ENCODE data around the gene FNDC8. TPM values are rescaled to one million over a fixed set of nuclear protein-coding genes. Genes with fewer than 3 reads are reported as not detected.

Gene FNDC8
- total and polyA plus RNA-seq, 9 of the 15 experiments (the other 6 are each of a cell fraction or from before 2014, with no cell fraction given) = 0.04 TPM; not detected in 8

- TF ChIP-seq REST (IDR thresholded peaks at IDR 0.05; ENCODE audit: borderline replicate concordance) = peak; percentile 19; the same call in 1 of the 2 replicates
- TF ChIP-seq REST (CRISPR knock-in tag; IDR thresholded peaks at IDR 0.05; ENCODE audit: low read depth) = no peak
- TF ChIP-seq MED1 (CRISPR knock-in tag; IDR thresholded peaks at IDR 0.05; ENCODE audit: borderline replicate concordance) = no peak
- TF ChIP-seq MAFF (IDR thresholded peaks at IDR 0.05; ENCODE audit: low read length) = no peak
- no peak for TF ChIP-seq ZBTB17 (CRISPR knock-in tag; IDR thresholded peaks at IDR 0.05)
- peak; percentile 96 for TF ChIP-seq MXI1 (IDR thresholded peaks at IDR 0.05; ENCODE audit: low read depth, low read length)
- no peak for TF ChIP-seq ZNF354B (CRISPR knock-in tag; IDR thresholded peaks at IDR 0.05)
- peak; percentile 72 for TF ChIP-seq USF2 (CRISPR knock-in tag; IDR thresholded peaks at IDR 0.05)
- peak; percentile 16; the same call in 1 of the 2 replicates for TF ChIP-seq THAP7 (CRISPR knock-in tag; IDR thresholded peaks at IDR 0.05)
- no peak for TF ChIP-seq RFX7 (CRISPR knock-in tag; IDR thresholded peaks at IDR 0.05)
- peak; percentile 72; the same call in 1 of the 2 replicates for TF ChIP-seq SAFB (IDR thresholded peaks at IDR 0.05; ENCODE audit: borderline replicate concordance, low read depth, low read length)
- peak; percentile 57 for TF ChIP-seq C11orf30 (IDR thresholded peaks at IDR 0.05; ENCODE audit: low read depth)
- TF ChIP-seq ESRRA (IDR thresholded peaks at IDR 0.05; ENCODE audit: borderline replicate concordance, low read depth) = peak; percentile 42
- peak in 1 of 2 experiments; percentile 71; a peak in 1 of 4 replicates for TF ChIP-seq KDM4B (IDR thresholded peaks at IDR 0.05; ENCODE audit: borderline replicate concordance in 2 of 2, low read depth in 1 of 2)
- TF ChIP-seq SNAPC5 (CRISPR knock-in tag; IDR thresholded peaks at IDR 0.05) = no peak
- no peak for TF ChIP-seq ZNF239 (CRISPR knock-in tag; IDR thresholded peaks at IDR 0.05)
Observed at GRCh38 chr17:35141681-35142466, 20.5 kb downstream of the FNDC8 start, which contains the start of gene NLE1 (continued).
